Fibroblast of peridontal ligament (primary cell): ENCODE measurements around the gene STC2.
"Not testable (repeated sequence)": the region's sequence is repeated elsewhere in the genome, so short reads cannot be mapped to it uniquely, and the experiment has no call there.

Source experiments
- DNase-seq: peaks from one replicate; pipeline ENCODE4 v3.0.0-alpha.2; 2010; ENCODE audit errors: extremely low read depth

Gene STC2, protein sequence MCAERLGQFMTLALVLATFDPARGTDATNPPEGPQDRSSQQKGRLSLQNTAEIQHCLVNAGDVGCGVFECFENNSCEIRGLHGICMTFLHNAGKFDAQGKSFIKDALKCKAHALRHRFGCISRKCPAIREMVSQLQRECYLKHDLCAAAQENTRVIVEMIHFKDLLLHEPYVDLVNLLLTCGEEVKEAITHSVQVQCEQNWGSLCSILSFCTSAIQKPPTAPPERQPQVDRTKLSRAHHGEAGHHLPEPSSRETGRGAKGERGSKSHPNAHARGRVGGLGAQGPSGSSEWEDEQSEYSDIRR

DNA sequence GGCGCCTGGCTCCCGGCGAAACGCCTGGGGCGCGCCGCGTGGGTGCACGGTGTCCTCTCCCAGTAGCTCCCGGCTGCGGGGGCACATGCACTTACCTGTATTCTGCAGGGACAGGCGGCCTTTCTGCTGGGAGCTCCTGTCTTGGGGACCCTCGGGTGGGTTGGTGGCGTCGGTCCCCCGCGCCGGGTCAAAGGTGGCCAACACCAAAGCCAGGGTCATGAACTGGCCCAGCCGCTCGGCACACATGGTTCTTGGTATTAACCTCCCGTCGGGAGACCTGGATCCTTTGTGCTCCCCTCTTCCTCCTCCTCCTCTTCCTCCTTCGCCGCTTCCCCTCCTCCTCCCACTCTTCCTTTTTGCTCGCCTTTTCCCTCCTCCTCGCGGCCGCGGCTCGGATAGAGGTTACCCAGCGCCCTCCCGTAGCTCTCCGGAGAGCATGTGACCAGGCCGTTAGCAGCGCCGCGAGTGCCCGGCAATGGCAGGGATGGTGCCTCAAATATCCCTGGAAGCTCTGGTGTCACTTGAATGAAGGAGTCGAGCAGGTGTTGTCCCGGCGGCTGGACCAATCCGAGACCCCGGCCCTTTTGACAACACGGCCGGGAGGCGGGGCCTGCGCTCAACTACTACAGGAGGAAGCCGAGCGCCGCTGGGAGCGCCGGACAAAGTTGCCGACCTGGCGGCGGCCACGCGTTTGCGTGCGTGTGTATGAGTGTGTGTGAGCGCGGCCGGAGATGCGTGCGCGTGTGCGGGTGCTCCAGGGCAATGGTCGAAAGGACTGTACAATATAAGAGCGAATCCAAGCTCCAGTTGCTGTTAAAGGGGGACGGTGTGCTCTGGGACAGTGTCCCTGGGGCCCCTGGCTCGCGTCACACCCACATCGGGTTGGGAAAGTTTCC, at the start of gene STC2:
Gene STC2, minus strand, starts transcription at position 467 of the 896 bp plus-strand sequence. Its CDS starts 221 bp downstream, at position 246.
- peak; percentile 79 for DNase-seq

DNA sequence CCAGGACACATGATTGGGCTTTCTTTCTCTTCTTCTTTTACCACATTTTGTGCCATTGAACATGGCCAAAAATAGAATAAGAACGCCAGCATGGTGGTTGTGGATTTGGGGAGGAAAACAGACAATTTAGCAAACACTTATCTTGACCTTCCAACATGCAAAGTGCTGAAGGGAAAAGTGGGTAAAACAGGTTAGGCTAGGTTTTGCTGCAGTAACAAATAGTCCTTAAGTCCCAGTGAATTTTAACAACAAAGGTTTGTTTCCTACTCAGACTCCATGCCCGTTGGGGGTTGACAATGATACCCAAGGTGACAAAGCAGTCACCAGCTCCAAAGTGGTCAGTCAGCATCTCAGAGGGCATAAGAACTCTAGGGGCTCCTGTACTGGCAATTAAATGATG, 43.2 kb upstream of the STC2 start:
- DNase-seq, result no peak

DNA sequence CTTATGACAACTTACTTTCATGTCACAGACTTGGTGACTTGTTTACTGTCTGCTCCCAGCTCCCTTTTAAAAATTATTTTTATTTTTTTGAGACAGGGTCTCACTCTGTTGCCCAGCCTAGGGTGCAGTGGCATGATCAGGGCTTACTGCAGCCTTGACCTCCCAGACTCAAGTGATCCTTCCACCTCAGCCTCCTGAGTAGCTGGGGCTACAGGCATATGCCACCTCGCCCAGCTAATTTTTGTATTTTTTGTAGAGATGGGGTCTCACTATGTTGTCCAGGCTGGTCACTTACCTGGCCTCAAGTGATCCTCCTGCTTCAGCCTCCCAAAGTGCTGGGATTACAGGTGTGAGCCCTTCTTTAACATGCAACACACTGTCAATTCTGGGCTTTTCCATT, 35.2 kb upstream of the STC2 start:
- not testable (repeated sequence) for DNase-seq

DNA sequence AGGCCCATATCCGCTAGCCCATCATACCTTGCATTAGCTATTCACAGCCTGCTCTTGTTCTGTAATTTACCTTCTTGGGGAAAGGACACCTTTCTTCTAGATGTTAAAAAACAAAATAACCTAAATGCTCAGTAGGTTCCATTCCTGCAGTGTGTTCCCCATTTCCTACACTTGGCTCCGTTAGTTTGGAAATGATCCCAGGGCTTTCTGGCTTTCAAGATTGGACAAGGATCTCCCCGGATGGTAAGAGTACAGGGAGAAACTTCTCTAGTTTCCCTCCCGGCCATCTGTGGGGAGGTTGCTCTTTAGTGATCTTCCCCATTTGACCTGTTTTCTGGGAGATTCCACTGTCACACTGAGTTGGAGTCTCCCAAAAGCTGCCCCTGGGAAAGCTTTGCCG, 27.3 kb upstream of the STC2 start:
- no peak for DNase-seq

DNA sequence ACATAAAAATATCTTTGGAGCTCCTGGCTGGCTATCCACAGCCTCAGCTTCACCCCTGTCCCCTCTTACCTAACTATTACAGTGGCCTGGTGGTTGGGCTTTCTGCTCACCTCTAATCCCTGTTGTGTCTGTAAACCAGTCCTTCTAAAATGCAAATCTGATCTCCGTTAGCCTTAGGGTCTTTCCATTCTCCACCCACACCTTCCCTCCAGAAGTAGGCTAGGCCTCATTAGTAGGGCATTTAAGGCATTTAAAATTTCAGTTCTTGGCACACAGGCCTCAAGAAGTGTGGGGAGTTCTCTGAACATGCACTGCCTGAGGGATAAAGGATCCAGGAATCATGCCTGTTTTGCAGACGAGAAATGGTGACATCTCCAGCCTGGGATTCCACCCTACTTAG, 26.4 kb upstream of the STC2 start:
- DNase-seq, result no peak

DNA sequence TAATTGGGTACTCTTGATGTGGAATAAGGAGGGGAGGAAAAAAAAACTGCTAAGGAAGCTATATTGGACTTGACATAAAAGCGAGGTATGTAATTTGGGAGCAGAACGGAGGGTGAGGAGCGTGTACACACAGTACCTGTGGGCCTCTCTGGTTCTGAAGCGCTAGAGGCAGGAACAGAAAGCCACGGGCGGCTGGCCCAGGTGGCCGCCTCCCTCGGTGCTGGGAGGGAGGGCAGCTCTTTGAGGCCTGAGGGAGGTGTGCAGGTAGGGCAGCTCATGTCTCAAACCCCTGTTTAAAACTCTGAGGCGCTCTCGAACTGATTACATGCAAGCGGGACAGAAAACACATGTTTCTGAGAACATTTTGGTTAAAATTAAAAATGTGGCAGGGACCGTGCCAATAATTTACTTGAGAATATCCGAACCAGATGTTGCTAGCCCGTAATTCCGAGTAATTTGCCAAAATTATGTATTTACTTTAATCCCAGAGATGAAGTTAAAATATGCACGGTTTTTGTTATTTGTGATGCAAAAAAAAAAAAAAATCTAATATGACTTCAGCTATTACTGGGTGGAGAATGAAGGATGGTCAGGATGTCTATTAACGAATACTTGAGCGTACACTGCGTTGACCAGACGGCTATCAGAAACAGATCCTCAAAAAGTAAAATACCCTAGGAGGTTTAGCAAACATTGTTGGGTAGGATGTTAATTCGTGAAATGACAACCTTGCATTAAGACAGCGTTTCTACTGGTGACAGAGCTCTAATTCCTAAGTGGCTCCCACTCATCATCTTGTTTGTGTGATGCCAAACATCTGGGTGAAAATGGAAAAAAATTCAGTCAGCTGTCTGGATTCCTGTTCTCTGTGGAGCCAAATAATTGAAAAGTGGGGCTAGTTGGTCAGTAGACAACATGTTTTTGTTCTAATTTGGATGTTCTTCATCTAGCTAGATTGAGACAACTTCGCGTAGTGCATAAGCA, 24.4 kb upstream of the STC2 start:
- DNase-seq, result peak; percentile 40

DNA sequence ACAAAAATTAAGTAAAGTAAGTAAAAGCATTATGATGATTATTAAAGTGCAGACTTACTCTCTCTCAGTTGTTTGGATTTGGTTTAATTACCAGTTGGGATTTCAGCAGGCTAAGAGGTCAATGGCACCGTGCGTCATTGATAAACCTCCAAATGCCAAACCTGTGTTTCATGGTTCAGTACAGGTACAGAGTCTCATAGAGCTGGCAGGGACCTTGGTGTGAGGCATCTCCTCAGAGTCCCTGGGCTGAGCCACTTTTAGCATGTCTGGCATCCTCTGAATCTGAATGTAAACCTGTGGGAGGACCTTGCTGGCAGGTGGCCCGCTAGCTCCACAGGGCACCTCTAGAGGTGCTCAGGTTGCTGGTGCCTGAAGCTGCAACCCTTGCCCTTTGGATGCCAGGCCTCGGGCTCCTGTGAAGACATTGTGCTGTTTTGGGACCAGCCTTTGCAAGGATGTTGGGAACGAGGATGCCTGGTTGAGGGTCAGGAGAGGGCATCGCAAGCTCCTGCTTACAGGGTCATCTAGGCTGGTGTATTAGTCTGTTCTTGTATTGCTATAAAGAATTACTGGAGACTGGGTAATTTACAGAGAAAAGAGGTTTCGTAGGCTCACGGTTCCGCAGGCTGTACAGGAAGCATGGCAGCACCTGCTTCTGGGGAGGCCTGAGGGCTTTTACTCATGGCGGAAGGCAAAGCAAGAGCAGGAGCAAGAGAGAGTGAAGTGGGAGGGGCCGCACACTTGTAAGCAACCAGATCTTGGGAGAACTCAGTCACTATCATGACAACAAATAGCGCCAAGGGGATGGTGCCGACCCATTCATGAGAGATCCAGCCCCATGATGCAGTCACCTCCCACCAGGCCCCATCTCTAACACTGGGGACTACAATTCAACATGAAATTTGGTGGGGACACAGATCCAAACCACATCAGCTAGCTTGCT, 14.9 kb upstream of the STC2 start:
- DNase-seq, result no peak

DNA sequence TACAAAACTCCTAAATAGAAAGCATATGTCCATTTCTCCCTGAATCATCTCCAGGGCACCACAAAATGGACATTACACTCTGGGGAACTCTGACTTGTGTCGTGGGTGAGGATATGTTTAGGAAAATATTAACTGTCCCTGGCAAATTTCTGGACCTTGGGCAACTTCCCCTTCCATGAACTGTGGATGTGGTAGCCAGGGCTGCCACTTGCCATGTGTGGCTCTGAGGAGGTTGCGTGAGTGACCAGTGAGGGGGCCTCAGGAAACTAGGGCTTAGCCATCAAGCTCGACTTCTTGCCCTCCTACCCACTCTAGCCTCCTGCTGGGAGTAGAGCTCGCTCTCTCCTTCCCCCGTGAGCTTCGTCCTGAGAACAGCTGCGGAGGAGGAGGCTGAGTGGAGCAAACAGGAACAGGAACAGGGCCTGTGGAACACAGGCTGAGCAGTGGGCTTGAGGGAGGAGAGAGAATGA, 13.8 kb upstream of the STC2 start:
- peak; percentile 24 for DNase-seq

DNA sequence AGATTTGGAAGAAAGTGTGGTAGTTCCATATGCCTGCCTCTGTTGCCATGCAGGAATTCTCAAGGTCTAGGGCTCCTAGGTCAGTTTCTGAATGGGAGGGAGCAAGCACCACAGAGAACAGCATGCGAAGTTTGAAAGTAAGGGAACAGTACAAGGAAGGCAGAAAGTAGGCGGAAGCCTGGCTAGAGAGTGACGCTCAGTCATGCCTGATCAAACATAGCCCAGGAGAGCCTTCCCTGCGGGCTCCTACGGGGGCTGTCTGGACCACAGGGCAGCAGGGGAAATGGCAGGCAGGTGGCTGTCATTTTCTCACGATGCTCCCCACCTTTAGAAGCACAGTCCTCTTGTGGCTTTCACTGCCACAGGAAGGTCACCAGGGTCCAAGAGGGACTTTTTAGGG, 12.8 kb upstream of the STC2 start:
- no peak for DNase-seq

DNA sequence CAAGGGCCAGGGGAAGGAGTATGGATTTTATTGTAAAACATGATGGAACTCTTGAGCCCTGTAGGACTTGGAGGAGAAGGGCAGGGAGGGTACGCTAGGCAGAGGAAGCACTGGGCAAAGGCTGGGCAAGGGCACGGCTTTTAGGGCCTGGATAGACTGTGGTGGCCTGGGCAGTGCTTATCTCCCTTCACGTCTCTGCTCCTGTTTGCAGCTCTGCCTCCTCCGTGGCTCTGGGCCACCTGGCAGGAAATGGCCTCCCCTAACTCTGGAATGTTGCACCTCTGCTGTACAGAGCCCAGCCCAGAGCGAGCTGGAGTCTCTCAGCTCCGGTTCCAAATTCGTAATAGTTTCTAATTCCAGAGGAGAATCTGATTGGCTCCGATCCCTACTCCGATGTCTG, 12.2 kb upstream of the STC2 start:
- no peak for DNase-seq

DNA sequence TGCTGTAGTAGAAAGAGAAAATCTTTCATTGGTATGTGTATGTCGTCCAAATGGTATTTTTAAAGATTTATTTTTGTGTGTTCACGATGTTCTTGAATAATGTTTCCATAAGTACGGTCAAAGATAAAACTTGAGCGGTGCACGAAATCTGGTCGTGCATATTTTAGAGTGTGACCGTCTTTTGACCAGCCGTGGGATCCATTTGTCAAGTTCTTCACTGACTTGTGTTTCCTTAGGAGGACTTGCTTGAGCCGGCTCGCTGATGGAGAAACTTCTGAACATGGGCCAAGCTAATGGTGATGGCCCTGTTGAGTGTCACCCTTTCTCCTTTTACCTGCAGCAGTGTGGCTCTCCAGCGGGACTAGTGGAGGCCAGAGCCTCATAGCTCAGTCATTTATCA, 11.1 kb upstream of the STC2 start:
- no peak for DNase-seq

DNA sequence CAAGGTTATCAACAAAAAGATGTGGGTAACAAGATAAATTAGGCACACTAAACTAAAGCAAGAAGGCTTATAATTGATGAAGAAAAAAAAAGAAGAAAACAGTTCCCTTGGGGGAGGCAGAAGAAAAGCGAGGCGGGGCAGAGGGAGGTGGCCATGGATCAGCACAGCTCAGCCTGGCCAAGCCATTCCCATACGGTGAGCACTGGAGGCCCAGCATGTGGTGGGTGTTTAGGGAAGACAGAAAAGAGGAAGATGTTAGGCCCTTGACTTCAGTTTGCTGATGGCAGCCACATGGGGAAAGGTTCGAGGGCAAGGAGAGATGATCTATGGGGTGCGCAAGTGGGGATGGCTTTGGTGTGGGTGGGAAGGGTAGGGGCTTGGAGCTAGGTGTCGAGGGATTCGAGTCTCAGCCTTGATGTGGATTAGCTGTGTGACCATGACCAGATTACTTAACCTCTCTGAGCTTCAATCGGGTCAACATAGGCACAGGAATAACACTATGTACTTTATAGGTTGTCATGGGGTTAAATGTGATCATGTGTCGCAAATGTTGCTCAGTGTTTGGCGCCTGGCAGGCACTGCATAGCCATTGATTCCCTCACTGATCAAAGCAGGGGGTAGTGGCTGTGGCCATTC, 10.3 kb upstream of the STC2 start:
- no peak for DNase-seq

DNA sequence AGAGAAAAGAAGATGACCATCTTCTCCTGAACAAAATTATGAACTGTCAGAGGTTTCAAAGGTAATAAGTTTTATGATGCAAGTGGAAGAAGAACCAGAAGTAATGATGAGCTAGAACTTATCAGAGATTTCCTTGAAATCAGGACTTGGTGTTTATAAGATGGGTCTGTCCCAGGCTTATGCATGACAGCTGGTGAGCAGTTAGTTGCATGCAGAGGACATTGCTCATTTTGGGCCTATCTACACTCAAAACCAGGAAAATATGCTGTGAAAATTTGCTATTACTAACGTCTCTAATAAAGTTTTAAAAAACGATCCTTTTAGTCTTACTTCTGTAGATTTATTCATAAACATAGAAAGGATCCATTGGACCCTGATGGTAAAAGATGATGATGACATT, 6.6 kb upstream of the STC2 start:
- no peak for DNase-seq

DNA sequence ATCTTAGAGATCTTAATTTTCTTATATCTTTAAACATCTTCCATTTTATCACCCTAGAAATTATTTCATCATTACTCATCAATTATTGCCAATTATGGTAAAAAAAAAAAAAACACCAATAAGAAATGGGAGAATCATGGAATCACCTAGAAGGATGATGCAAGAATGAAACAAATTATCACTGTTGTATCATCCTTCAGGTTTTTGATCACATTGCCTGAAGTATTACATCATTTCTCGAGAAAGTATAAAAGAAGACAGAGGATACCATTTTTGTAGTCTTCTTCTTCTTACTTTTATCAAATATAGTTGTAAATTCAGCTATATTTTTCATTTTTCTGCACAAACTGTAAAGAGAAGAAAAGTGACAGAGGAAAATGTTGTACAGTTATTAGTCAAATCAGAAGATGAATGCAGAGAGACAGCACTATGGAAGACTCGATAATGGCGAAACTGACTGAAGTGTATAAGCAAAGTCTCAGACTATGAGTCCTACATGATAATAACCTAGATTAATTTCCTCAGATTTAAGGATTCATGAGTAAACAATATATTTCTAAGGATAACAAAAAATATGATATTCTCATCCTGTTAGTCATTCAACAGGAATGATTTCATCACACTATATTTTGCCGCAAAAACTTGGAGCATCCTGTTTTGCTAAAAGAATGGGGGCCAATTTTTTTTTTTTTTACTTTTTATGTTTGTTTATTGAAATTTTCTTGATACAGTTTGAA, 5.9 kb upstream of the STC2 start:
- peak; percentile 82 for DNase-seq

DNA sequence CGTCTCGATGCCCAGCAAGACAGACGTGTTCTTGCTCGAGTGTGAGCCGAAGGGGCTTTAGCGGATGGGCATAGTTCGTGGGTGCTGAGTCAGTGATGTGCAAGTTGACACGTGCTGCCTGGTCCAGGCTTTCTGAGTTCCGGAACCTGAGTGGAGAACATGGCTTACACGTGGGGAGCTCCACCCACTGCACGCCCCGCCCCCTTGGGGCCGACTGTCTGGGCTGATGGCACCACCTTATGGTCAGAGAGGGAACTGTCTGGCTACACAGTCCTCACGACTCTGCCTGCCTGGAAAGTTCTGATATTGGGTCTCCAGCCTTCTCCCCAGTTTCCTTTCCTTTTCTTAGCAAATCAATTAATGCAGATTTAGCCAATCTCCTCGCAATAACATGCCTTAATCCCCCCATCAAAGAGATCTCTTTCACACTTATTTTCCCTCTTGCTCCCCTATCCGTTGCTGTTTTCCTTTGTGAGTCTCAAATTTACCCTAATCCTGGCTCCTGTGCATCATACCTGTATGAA, 3.8 kb upstream of the STC2 start:
- DNase-seq, result peak; percentile 78

DNA sequence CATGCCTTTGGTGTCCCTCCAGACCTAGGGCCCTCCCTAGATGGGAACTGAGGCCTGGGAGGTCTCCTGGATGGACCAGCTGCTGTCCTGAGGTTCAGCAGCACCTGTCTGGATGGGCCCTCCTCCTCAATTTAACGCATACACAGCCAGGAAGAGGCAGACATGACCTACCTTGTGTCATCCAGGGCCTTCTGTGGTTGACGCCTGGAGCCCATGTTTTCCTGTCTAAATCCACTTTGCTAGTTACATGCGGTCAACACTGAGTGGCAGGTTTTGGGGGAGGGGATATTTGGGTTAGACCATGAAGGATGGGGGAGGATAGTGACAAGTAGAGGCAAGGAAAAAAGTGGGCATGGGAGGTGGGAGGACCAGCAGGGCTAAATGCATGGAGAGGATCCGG, 3.1 kb upstream of the STC2 start:
- DNase-seq, result no peak

DNA sequence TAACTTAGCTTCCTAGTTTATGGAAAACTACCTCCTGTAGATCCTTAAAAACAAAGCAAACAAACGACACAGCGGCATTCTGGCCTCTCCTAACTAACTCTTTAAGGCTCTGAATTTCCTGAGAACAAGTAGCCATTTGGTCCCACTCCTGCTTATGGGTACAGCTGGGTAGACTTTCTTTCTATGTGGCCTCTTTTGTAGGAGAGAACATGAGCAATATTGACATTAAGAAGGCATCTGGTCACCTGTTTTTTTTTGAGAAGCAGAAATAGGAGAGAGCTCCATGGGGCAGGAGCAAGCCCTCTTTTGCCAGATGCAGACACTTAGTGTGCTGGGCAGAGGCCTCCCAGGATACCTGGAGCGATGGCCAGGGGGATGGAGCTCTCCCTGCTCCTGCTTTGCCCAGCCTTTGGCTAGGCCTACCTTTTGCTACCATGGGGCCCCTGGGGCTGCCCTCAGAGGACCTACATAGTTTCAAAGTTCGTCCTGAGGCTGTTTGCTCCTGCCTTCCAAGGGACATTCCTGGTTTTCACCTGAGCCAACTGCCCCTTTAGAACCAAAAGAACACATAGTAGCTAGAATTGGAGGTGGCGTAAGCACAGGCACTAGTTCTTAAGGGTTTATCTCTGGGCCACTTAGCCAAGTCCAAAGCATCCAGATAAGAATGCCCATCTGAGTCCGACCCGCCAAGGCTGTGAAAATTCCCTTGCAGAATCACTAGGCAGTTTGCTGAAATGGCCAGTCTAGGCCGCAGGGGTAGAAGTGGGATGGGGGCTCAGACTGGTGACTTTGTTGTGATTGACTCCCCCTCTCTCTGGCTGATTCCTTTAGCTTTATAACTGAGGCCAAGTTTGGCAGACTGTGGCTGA, 2.4 kb upstream of the STC2 start:
- DNase-seq, result no peak
